Body of pancreas (tissue), 4 donors: Measurements from ENCODE around the gene SPANXN5.
"Not testable (repeated sequence)": the region's sequence is repeated elsewhere in the genome, so short reads cannot be mapped to it uniquely, and the experiment has no call there.

Source experiments
- CTCF ChIP-seq, 7 experiments: fragments of 450-650 bp in 4 of 7; fragments of 200-600 bp in 3 of 7; sonication (generic) in 3 of 7; IDR thresholded peaks; one replicate each; pipeline ENCODE4 v1.5.1; 2016 to 2019; ENCODE audit warnings: antibody characterized with exemption in 7 of 7
- POLR2A ChIP-seq, 3 donors: fragments of 450-650 bp; IDR thresholded peaks; one replicate each; pipeline ENCODE4 v1.6.1; 2016; ENCODE audit warnings: antibody characterized with exemption in 3 of 3, mild to moderate bottlenecking in 2 of 3

- TF ChIP-seq CTCF, POLR2A (IDR thresholded peaks at IDR 0.05): not testable (repeated sequence)
Observed at GRCh38 chrX:52750952-52751351, 46.3 kb downstream of the SPANXN5 start, which contains the start of gene SSX2B.
